ENCODE data around the gene MET.
"Not testable (repeated sequence)": the region's sequence is repeated elsewhere in the genome, so short reads cannot be mapped to it uniquely, and the experiment has no call there.

DNA sequence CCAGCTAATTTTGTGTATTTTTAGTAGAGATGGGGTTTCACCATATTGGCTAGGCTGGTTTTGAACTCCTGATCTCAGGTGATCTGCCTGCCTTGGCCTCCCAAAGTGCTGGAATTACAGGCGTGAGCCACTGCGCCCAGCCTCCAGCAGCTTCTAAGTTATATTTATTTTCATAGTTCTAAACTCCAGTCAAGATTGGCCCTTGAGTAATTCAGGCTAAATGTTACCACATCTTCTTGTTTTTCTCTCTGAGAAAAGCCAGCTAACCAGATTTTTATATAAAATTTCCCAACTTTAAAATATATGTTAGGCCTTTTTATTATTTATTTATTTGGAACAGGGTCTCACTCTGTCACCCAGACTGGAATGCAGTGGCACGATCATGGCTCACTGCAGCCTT, 141.4 kb downstream of the MET start:
- not testable (repeated sequence) for TF ChIP-seq POLR2A (IDR thresholded peaks at IDR 0.05)
- TF ChIP-seq, protein P1, sequence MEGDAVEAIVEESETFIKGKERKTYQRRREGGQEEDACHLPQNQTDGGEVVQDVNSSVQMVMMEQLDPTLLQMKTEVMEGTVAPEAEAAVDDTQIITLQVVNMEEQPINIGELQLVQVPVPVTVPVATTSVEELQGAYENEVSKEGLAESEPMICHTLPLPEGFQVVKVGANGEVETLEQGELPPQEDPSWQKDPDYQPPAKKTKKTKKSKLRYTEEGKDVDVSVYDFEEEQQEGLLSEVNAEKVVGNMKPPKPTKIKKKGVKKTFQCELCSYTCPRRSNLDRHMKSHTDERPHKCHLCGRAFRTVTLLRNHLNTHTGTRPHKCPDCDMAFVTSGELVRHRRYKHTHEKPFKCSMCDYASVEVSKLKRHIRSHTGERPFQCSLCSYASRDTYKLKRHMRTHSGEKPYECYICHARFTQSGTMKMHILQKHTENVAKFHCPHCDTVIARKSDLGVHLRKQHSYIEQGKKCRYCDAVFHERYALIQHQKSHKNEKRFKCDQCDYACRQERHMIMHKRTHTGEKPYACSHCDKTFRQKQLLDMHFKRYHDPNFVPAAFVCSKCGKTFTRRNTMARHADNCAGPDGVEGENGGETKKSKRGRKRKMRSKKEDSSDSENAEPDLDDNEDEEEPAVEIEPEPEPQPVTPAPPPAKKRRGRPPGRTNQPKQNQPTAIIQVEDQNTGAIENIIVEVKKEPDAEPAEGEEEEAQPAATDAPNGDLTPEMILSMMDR (IDR thresholded peaks at IDR 0.05), result not testable (repeated sequence)
